ENCODE results near the gene IL33. TPM values are rescaled to one million over a fixed set of nuclear protein-coding genes. Genes with fewer than 3 reads are reported as not detected.

Gene IL33
- total RNA-seq, 1 experiment from 2014 or later: not detected

GRCh38 chr9:6198251-6198650 lies 17.4 kb upstream of the IL33 start:
- H3K9me2 ChIP-seq (ENCODE audit: insufficient read depth): no peaks in the 10 kb centered on the region
- H3K9ac ChIP-seq (ENCODE audit: low read length): no peak overlapping the region
- H3K4me3 ChIP-seq (replicated peaks in 1 of 2; ENCODE audit: low read depth in 1 of 2, low read length in 2 of 2): no peak overlapping the region
- ChIA-PET POLR2A (no interaction called here), RAD21 (ENCODE audit: low non-redundant PET in 1 of 2, low total read pairs in 2 of 2, uncharacterized antibody in 2 of 2, unreplicated experiment in 2 of 2) (no interaction called here), CTCF (interaction anchor here (0.7 to 4.7 kb wide), 4 partner anchors 30 to 369 kb away, joined by 3 to 42 read pairs (median 4); no protein-coding TSS in a partner anchor)
- no peaks in the 10 kb centered on the region for H3K4me1 ChIP-seq (ENCODE audit: control insufficient read depth in 1 of 2, insufficient read depth in 2 of 2, low read length in 2 of 2)
- no peaks in the 10 kb centered on the region for H3K27me3 ChIP-seq (ENCODE audit: insufficient read depth, low read length)
- no peak overlapping the region for H3K4me2 ChIP-seq (ENCODE audit: low read length)
- no peak overlapping the region for H2AFZ ChIP-seq (ENCODE audit: low read depth, low read length, poor library complexity, severe bottlenecking)
- H3K36me3 ChIP-seq (ENCODE audit: control insufficient read depth in 1 of 2, insufficient read depth in 2 of 2, low read length in 2 of 2): no peaks in the 10 kb centered on the region
- intact Hi-C loops (cut with micrococcal nuclease): loop anchor here (5.0 to 10.0 kb wide), 2 partner anchors 109 to 143 kb away; no protein-coding TSS in a partner anchor
- no TSS peak for BruUV-seq (replicated peaks)
- ATAC-seq: no peak
- no peaks in the 10 kb centered on the region for H4K20me1 ChIP-seq (ENCODE audit: insufficient read depth)
- H3K79me2 ChIP-seq (ENCODE audit: insufficient read depth, low read length): no peaks in the 10 kb centered on the region
- TF ChIP-seq EZH2phosphoT487 (IDR thresholded peaks at IDR 0.05; ENCODE audit: borderline replicate concordance) (no peak), YY1 (IDR thresholded peaks at IDR 0.05; ENCODE audit: extremely low read depth, insufficient replicate concordance, low read depth, low read length) (no peak), ELF1 (IDR thresholded peaks at IDR 0.05; ENCODE audit: borderline replicate concordance, low read depth) (no peak), POLR2AphosphoS5 (IDR thresholded peaks at IDR 0.05; ENCODE audit: low read depth, low read length) (no peak), RAD21 (IDR thresholded peaks at IDR 0.05; ENCODE audit: low read depth) (no peak), ZBTB33 (IDR thresholded peaks at IDR 0.05; ENCODE audit: extremely low read depth, insufficient replicate concordance, low read length) (no peak), FOSL1 (IDR thresholded peaks at IDR 0.05; ENCODE audit: low read depth) (no peak), TCF7L2 (IDR thresholded peaks at IDR 0.05; ENCODE audit: borderline replicate concordance, extremely low read depth, insufficient read depth, insufficient read length) (no peak), MAX (IDR thresholded peaks at IDR 0.05) (no peak), ATF3 (IDR thresholded peaks at IDR 0.05) (no peak), REST (IDR thresholded peaks at IDR 0.05; ENCODE audit: low read depth) (no peak), EZH2 (IDR thresholded peaks at IDR 0.05) (no peak), SIN3A (IDR thresholded peaks at IDR 0.05; ENCODE audit: low read depth) (no peak), ZFX (IDR thresholded peaks at IDR 0.05) (no peak), JUND (IDR thresholded peaks at IDR 0.05) (no peak), CBX3 (IDR thresholded peaks at IDR 0.05; ENCODE audit: low read depth) (no peak), CEBPB (IDR thresholded peaks at IDR 0.05; ENCODE audit: low read depth) (no peak), SP1 (IDR thresholded peaks at IDR 0.05; ENCODE audit: low read depth) (no peak), POLR2A (IDR thresholded peaks at IDR 0.05; ENCODE audit: borderline replicate concordance, extremely low read depth, insufficient read depth, insufficient read length) (no peak)
- H3K27ac ChIP-seq (ENCODE audit: low read depth, low read length): no peak overlapping the region
- no peaks in the 10 kb centered on the region for H3K9me3 ChIP-seq (ENCODE audit: control insufficient read depth in 1 of 2, insufficient read depth in 1 of 2, low read depth in 1 of 2, low read length in 2 of 2)
- no peak for DNase-seq (ENCODE audit: low read depth, low spot score)

Data from HCT116 (cell line).